Heart left ventricle (tissue), 13 donors: ENCODE measurements around the gene RAB3GAP2.
"Not testable (repeated sequence)": the region's sequence is repeated elsewhere in the genome, so short reads cannot be mapped to it uniquely, and the experiment has no call there.

Experiments used
- CTCF ChIP-seq, 12 donors: fragments of 200-600 bp; sonication (generic) in 4 of 12; IDR thresholded peaks; one replicate each; pipeline versions ENCODE4 v1.5.0 to v1.8.0; 2018 to 2022; ENCODE audit warnings: antibody characterized with exemption in 12 of 12, mild to moderate bottlenecking in 5 of 12
- POLR2A ChIP-seq, 2 donors: fragments of 450-650 bp; IDR thresholded peaks; one replicate each; pipeline ENCODE4 v1.6.1; 2017; ENCODE audit warnings: antibody characterized with exemption in 2 of 2, mild to moderate bottlenecking in 2 of 2, moderate library complexity in 2 of 2
- donor health status: ischemic (EF 13 %, LVEDD 7.1; RV severe dilation, severe dysfunction).
- donor health status: DM: no; HTN: yes; CAD: no.
- donor health status: DM: no; HTN: no; CAD: no.
- donor health status: ischemic (EF 25% LVEDD 6.9; RV normal size, moderate dysfunction).
- donor health status: ischemic (EF 25% LVEDD 5.7; RV mildly dilated, moderate dysfunction).
- donor health status: ischemic (EF 35%, LVEDD 5.7; RV mildly dilated, moderate dysfunction).
- donor health status: nonischemic (EF 11% LVEDD 7.7; RV severe dilation, severe dysfunction).
- donor health status: DM: yes; HTN: yes; CAD: no.
- donor health status: PGD.
- donor health status: ischemic (EF 29% LVEDD 5.4; RV normal size, mild dysfunction).
- donor health status: nonischemic (EF 23%, LVEDD 6.1; RV moderate dilation, normal function).

GRCh38 chr1:220204758-220205157, 67.5 kb downstream of the RAB3GAP2 start:
- not testable (repeated sequence) for TF ChIP-seq CTCF, POLR2A (IDR thresholded peaks at IDR 0.05)
